Skin epidermis (tissue), 12 donors: ENCODE measurements around the gene MAGI1.

Experiments used
- H3K27ac ChIP-seq, 21 experiments: fragments of 200-600 bp; sonication (generic) in 11 of 21; one replicate each; pipeline ENCODE4 v1.5.0; 2020; ENCODE audit warnings: mild to moderate bottlenecking in 3 of 21, inconsistent platforms in 2 of 21, moderate library complexity in 2 of 21
- H3K4me3 ChIP-seq, 7 experiments: fragments of 200-600 bp; sonication (generic) in 2 of 7; one replicate each; pipeline ENCODE4 v1.5.0; 2020; ENCODE audit warnings: inconsistent platforms in 2 of 7, mild to moderate bottlenecking in 2 of 7, moderate library complexity in 1 of 7

Gene MAGI1

GRCh38 chr3:65603631-65604030 is 435.1 kb downstream of the MAGI1 start:
- no peak overlapping the region for H3K27ac ChIP-seq
- H3K4me3 ChIP-seq, result no peak overlapping the region

DNA sequence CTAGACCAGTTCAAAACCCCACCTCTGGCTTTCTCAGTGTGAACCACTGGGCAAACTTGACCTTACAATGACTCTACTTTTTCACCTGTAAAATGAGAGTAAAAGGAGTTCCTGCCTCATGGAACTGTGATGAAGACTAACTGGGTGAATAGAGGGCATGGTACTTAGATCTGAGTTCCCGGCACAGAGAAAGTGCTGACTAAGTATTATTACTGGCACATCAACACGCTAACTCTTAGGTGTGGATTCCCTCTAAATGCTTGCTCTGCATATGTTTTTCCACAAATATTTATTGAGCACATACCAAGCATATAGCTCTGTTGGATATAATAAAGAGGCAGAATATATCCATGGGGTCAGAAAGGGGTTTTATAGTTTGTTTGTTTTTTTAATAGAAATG is 437.8 kb downstream of the MAGI1 start:
- Histone ChIP-seq H3K4me3 (no peak overlapping the region), H3K27ac (no peak overlapping the region)

DNA sequence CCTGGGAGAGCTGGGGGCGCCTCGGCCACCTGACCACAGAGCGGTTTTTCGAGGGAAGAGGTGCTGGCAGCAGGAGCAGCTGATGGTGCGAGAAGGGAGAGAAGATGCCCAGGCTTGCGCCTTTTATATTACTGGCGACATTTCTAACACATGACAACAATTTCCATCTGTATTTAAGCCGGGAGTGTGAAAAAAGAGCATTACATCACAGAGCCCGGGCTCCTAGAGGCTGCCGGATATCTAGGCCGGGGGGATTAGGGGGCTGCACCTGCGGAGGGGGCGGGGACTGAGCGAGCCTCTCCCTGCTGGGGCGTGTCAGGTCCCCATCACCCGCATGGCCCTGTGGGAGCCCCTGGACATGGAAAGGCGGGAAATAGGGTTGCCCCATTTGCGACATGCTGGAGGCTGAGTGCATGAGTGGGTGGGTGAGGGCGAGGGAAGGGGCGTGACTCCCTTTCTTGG is 440.7 kb downstream of the MAGI1 start:
- peak overlapping the region in 2 of 21 experiments; percentile 67 to 76 for H3K27ac ChIP-seq
- H3K4me3 ChIP-seq, result peak overlapping the region in 3 of 7 experiments; percentile 10 to 26 (median 17)

DNA sequence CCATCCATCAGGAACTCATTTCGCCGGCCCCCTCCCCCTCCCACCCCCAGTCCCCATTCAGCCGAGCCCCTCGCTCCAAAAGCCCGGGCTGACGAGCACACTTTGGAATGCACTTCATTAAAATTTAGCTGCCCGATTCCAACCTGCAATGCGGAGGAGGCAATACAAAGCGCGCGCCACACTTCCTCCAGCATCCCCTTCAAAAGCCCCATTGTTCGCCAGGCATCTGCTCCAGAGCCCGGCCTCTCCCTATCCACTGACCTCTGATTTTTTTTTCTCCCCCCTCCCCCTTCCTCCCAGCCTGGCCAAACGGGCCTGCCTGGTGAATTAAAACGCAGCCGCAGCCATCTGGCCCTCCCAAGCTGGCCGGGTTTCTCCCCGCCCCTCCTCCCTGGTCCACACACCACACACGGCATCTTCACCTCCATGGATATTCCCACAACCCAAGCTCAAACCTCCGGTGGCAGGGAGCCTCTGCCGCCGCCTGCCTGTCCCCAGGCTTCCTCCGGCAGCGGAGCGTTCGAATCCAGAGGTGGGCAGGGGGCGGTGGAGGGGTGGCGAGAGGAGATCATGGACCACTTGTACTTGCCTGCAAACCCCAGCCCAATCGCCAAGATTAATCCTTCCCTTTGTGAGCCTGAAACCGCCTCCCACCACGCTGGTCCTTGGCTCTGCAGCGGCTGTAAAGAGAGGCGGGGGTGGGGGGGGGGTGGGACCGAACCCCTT is 441.3 kb downstream of the MAGI1 start:
- Histone ChIP-seq H3K4me3 (peak overlapping the region in 3 of 7 experiments; percentile 10 to 26 (median 17)), H3K27ac (peak overlapping the region in 2 of 21 experiments; percentile 67 to 76)

GRCh38 chr3:65596571-65597225 is 442.0 kb downstream of the MAGI1 start:
- Histone ChIP-seq H3K27ac (peak overlapping the region in 2 of 21 experiments; percentile 67 to 76), H3K4me3 (peak overlapping the region in 2 of 7 experiments; percentile 17 to 26)

DNA sequence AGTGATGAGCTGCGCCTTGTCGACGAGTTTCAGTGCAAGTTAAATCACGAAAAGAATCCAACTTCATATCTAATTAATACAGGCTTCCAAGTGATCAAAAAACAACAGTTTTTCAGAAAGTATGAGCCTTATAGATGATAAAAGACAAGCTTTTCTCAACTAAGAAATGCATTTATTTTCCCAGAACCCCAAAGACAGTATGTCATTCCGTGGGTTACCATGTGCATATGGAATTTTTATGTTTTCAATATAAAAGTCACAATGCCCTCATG is 442.8 kb downstream of the MAGI1 start:
- Histone ChIP-seq H3K27ac (peak overlapping the region in 2 of 21 experiments; percentile 67 to 76), H3K4me3 (no peak overlapping the region)

GRCh38 chr3:65595222-65596028 is 443.3 kb downstream of the MAGI1 start:
- Histone ChIP-seq H3K27ac (peak overlapping the region in 2 of 21 experiments; percentile 67 to 76), H3K4me3 (no peak overlapping the region)

- H3K27ac ChIP-seq, result no peak overlapping the region
- H3K4me3 ChIP-seq, result no peak overlapping the region
Measured at GRCh38 chr3:65593780-65594752, 444.7 kb downstream of the MAGI1 start.

DNA sequence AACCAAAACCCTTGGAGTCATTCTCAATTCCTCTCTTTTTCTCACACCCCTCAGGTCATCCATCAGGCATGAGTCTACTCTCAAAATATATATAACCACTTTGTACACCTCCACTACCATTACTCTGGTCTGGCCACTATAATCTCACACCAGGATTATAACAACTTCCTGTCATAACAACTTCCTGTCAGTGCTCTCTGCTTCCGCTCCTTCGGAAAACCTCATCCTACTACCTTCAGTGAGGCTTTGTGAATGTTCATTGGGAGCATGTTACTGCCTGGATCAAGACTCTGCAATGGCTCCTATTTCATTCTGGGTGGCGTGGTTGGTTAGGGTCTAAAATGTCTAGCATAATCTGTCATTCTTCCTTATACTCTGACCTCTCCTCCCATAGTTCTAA is 447.4 kb downstream of the MAGI1 start:
- Histone ChIP-seq H3K27ac (no peak overlapping the region), H3K4me3 (no peak overlapping the region)

DNA sequence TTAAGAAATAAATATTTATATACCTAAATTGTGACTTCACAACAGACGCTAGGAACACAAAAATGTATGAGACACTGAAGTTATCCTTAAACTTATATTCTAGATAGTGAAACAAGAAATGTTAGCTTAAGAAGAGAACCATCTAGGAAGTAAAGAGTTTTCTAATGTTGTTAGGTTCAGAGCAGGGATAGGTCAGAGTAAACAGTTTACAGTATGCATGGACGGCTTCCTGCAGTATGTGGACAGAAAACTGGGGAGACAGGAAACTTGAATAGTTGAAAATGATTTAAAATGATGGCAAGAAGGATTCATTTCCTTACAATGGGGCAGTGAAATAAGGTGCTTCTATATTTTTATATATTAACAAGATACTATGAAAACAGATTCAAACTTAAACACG is 449.8 kb downstream of the MAGI1 start:
- no peak overlapping the region for H3K27ac ChIP-seq
- no peak overlapping the region for H3K4me3 ChIP-seq

DNA sequence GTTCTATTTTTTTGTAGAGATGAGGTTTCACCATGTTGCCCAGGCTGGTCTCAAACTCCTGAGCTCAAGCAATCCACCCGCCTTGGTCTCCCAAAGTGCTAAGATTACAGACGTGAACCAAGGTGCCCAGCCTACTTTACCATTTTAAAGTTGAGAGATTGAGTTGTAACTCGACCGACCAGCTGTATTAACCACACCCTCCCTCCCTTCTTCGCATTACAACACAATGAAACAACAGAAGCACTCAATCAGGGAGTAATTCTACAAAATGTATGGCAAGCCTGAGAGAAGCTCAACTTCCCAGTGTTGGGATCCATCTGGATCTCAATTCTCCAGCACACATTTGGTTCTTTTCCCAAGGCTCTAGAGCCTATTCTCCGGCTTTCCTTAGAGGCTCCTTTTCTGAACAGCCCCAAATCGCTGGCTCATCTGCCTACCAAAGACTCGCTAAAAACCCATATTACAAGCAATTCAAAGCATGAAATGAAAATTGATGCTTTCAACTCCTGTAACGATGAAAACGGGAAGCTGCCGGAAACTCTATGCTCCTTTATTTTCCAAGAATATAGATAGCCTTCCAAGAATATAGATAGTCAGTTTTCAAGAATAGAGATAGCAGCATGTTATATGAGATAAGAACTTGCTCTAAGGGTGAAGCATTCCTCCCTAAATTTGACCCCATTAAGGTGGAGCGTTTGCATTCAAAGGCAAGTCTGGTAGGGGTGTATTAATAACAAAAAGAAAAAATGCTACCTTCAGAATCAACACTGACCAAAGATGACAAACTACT is 450.9 kb downstream of the MAGI1 start:
- no peak overlapping the region for H3K27ac ChIP-seq
- H3K4me3 ChIP-seq, result no peak overlapping the region

- Histone ChIP-seq H3K4me3 (no peak overlapping the region), H3K27ac (no peak overlapping the region)
Measured at GRCh38 chr3:65584913-65585312, 453.8 kb downstream of the MAGI1 start.

DNA sequence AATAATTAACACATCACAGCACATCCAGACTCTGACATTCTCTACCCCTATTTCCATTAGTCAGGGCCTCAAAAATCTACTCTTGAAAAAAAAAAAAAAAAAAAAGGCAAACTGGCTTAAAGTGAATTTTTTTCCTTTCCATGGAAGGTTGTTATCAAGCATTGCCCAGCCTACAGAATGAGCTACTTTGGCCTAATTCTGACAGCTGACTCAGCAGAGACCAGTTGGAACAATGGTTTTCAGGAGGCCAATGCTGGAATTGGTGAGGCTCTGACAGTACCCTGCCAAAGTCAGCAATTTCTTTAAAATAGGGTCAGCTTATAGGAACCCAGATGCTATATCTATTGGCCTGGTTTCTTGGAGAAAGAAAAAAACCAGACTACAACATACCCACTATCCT is 454.7 kb downstream of the MAGI1 start:
- no peak overlapping the region for H3K4me3 ChIP-seq
- no peak overlapping the region for H3K27ac ChIP-seq

DNA sequence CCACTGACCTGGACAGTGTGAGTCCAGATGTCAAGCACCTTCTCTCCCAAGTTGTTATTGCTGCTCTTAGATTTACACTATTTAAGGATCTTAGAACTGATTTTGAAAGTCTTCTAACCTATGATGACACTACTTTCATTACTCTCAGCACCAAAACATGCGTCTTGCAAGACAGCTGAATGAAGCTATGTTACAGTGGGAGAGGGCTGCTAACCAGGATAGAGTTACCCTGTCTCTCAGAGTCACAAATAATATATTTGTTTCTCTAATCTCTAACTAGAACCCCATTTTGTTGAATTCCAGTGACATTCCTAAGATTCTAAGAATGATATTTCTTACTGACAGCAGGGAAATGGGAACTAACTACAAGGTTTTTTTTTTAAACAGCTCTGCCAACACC is 455.5 kb downstream of the MAGI1 start:
- Histone ChIP-seq H3K4me3 (no peak overlapping the region), H3K27ac (peak overlapping the region in 1 of 21 experiments; percentile 14)

- Histone ChIP-seq H3K27ac (no peak overlapping the region), H3K4me3 (no peak overlapping the region)
Measured at GRCh38 chr3:65582012-65582717, 456.6 kb downstream of the MAGI1 start.

GRCh38 chr3:65581313-65581712 is 457.4 kb downstream of the MAGI1 start:
- Histone ChIP-seq H3K27ac (no peak overlapping the region), H3K4me3 (no peak overlapping the region)

- H3K4me3 ChIP-seq, result no peak overlapping the region
- no peak overlapping the region for H3K27ac ChIP-seq
Measured at GRCh38 chr3:65578861-65579260, 459.9 kb downstream of the MAGI1 start.

- peak overlapping the region in 1 of 21 experiments; percentile 27 for H3K27ac ChIP-seq
- H3K4me3 ChIP-seq, result no peak overlapping the region
Measured at GRCh38 chr3:65577843-65578430, 460.8 kb downstream of the MAGI1 start.
